Posterior cingulate gyrus (tissue), 11 donors: Measurements from ENCODE around the gene DNER.
A peak's percentile ranks its signal among the peaks of the same experiment; 100 is the strongest.

ENCODE experiments used
- DNase-seq, 10 donors: peaks; one replicate each; pipeline versions ENCODE4 v3.0.0 to v3.0.0-alpha.2; 2020 to 2021; ENCODE audit warnings: mixed read lengths in 3 of 10
- intact Hi-C: fragments of 100-400 bp; cut with DNase I; formaldehyde crosslinking; loops from one replicate; pipeline ENCODE4 v1.15.1; 2023

The DNER gene

DNA sequence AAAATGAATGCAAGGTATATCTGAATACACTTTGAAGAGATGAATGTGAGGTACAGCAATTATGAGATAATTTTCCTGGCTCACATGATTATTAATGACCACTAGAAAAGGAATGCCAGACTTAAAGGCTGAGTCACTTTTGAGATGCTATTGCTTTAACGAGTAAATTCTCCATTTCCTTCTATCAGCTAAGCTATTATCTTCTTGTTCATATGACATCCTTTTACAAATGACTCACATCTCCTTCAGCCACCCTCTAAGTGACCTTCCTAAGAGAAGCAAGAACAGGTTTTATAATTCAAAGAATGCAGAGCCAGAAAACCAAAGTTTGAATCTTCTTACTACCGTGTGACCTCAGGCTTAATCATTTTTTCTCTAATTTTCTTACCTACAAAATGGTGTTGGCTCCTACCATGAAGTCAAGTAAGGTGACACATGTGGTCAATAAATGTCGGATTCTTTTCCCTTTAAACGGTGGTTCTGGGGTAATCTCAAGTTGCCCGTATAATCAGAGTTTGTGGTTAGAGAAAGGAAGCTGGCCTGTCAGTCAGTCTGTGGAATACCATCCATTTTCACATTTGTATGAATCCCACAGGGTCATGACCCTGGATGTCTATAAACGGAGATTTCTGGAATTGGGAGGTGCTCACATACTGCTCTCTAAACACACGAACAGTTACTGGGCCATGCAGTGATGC, 259.3 kb downstream of the DNER start:
- intact Hi-C loops = no loop called here

DNA sequence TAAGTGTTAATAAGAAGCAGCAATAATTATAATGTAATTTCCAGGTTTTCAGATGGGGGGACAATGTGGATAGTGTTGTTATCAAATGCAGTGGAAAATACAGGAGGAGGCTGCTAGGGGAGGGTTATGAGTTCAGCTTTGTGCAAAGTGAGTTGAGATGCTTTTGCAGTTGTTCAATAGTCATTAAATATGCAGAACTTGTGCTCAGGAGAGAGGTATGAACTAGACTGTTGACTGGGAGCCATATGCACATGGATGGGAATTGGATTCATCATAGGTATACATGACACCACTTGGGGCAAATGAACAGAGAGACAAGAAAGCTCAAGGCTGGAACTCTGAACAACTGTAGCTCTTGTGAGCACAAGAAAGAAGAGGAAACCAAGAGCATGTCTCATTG, 261.1 kb downstream of the DNER start:
- intact Hi-C loops = no loop called here
- no peak for DNase-seq

More for the DNA sequence above, 259.3 kb downstream of the DNER start:
- no peak for DNase-seq

DNA sequence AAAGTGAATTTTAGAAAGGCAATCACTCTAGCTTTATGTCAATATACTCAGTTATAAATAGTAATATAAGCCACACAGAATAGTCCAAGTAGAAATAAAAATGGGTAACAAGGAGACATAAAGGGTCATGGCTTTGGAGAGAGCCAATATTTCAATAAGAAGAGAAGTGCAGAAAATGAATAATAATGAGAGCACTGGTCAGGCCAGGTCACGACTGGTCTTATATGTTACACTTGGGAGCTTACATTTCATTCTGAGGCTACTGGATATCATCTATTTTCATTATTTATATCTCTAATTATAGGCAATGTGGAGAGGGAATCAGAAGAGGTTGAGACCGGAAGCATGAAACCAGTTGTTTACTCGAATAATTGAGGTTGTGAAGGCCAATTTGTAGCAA, 262.5 kb downstream of the DNER start:
- intact Hi-C loops = no loop called here
- DNase-seq = no peak

DNA sequence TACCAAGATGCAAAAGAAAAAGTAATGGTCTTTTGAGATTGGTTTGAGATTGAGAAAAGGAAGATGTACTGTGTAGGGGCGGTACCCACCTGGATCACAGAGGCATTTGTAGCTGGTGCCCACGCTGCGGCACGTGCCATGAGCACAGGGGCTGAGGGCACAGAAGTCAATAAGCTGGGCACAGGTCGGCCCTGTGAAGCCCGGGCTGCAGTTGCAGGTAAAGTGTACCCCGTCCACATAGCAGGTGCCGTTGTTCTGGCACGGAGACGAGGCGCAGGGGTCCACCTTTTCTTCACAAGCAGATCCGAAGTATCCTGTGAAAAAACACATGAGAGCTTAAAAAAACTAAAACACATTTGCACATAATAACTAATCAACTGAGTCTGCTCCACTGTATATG, 267.1 kb downstream of the DNER start:
- peak in 1 of 10 donors; percentile 65 for DNase-seq
- intact Hi-C loops = no loop called here

DNA sequence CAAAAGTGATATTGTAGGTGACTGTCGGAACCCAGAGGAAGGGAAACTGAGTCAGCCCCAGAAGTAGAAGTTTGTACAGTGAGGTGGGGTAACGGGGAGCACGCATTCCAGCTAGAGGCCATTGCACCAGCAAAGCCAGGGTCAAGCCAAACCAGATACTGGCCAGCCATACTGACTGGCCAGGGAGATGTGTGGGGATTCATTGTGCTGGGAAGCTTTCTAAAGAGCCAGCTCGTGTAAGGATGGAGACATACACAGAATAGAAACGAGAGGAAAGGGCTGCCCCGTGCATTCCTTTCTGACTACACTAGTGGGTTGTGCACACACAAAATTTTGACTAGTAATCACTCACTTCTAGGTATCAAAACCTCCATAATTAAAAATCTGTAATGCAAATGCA, 268.0 kb downstream of the DNER start:
- DNase-seq = peak in 2 of 10 donors; percentile 31 to 79
- intact Hi-C loops = no loop called here

DNA sequence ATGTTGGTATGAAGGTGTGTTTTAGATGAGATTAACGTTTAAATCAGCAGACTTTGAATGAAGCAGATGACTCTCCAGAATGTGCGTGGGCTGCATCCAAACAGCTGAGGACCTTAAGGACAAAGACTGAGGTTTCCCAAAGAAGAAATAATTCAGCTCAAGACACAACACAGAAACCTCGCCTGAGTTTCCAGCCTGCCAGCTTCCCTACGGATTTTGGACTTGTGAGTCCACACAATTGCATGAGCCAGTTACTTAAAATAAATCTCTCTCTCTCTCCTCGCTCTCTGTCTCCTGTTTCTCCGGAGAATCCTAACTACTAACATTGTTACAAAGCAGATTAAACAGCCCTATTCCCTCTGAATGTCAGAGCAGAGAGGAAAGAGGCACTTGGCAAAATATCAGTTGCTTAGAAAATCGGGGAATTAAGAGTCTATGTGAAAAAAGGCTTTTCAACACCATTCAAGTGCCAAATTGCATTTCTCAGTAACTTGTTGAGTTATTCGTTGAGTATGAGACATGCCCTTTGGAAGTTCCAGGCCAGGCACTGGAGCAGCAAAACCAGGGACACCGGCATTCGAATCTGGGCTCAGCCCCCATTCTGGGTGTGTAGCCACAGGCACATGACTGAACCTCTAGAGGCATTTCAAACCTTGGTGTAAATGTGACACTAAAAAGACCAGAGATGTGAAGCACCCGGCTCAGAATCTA, 268.7 kb downstream of the DNER start:
- intact Hi-C loops = no loop called here
- DNase-seq = peak; percentile 31 to 89 (median 44)

DNA sequence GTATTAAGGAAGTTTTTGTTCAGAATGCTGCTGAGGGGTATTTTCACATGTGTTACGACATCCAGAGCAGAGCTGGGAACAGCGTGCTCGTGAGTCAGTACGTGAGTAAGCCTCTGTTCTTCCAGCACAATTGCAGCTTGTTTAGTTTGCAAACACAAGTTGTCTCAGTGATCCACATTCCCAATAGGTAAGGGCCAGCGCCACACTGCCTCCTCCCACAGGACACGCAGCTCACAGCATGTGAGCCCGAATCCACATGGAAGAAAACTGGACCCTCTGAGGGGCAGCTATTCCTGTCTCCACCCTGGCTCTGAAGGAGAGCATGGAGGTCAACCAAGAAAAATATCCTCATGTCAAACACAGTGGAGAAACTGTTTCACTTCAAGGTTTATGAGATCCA, 269.3 kb downstream of the DNER start:
- peak in 9 of 10 donors; percentile 33 to 93 (median 65) for DNase-seq
- intact Hi-C loops = no loop called here

DNA sequence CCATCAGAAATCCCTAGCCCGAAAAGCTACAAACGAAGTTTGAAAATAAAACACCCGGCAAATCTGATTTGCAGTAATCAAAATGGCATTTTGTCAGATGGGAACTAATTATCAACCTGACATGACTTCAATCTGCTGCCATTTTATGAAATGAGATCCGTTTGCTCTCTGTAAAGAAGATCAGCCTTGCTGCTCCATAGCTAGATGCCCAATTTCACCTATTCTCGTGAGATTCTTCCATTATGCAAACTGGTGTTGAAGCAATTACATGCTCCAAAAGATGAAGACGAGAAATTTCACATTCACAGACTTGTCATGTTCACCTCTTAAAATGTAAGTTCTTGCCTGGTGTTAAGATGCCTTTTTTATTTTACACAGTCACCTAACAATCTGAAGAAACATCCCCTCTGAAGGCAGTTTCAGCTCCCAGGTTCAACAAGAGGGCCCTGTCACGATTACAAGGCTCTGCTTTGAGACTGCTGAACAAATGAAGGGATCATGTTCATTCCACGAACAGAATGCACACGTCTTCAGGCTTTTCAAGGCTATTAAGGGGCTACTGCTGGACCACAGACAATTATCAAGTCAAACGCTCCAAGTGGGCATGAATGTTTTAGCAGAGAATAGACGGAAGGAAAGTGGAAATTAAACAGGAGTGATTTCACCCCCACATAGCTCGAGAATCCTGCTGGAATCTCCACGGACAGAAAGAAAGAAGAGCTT, 270.6 kb downstream of the DNER start:
- no peak for DNase-seq
- intact Hi-C loops = no loop called here

DNA sequence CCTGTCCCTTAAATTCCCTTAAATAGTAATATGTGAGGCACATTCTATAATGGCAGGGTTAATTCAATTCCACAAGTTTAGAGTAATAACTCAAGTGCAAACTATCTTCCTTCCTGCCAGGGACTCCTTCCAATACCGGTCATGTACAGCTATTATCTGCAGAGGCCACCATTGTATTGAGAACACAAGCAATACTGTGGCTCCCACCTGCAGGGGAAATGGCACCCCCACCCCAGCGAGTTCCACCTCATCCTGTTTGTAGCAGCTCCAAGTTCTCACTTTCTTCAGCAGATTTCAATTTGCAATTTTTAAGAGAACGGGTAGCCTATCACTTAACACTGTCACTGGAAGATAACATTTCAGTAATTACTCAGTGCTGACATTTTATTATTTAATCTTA, 271.2 kb downstream of the DNER start:
- intact Hi-C loops = no loop called here
- no peak for DNase-seq

DNA sequence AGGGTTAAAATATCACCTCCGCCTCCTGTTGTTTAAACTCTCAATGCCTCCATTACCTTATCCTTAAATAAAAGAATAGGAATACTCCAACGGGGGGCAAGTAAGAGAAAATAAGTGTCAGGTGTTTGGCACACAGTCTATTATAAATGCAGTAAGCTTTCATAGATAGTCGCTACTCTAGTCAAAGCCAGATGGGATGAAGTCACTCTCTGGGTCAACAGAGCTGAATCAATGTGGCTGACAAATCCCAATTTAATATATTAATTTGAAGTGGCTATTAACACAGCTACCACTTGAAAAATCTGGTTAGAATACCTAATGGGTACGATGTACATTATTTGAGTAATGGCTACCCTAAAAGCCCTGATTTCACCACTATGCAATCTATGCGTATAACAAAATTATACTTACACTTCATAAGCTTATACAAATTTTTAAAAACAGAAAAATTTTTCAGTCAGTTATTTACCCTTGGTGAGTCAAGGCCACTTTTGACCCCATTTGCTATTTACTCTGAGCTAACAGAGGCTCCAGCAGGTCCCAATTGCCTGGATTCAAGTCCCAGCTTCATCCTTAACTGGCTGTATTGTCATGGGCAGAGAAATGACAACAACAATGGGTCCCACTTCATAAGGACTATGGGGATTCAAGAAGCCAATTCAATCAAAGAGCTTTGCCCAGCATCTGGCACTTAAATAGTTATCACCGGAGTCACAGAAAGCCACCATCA, 275.8 kb downstream of the DNER start:
- DNase-seq = no peak
- intact Hi-C loops = no loop called here

DNA sequence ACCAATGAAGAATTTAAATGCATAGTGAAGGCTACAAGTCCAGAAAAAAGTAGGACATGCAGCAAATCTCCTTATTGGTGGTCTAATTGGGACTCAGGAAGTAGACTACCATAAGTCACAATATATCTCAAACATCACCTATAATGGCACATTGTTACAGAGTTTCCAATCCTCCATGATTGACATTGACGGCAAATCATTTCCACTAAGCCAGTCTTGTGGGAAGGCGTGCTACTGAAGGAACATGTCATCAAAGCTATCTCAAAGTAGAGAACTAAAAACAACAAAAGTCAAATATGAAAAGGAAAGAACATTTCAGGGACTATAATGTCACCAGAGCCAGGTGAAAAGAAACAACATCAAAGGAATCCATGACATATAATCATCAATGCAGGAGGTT, 276.9 kb downstream of the DNER start:
- no peak for DNase-seq
- intact Hi-C loops = no loop called here

DNA sequence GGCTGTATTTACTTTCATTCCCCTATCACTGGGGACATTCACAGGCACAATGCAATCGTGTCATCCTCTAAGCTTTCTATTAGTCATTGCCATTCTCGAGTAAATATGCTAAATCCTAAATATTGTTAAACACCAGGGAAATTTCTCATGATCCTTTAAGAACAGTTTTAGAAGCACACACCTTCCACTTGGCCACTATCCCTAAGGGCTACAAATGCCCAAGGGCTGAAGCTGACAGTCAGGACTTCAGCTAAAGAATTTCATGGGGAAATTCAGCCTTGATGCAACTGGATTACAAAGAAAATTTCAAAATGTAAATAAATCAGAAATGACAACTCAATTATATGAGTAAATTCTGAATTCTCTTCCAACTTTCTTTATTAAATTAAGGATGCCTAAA, 280.2 kb downstream of the DNER start:
- intact Hi-C loops = loop anchor here (5.0 kb wide), 1 partner anchor 283 kb away; no protein-coding TSS in a partner anchor

DNA sequence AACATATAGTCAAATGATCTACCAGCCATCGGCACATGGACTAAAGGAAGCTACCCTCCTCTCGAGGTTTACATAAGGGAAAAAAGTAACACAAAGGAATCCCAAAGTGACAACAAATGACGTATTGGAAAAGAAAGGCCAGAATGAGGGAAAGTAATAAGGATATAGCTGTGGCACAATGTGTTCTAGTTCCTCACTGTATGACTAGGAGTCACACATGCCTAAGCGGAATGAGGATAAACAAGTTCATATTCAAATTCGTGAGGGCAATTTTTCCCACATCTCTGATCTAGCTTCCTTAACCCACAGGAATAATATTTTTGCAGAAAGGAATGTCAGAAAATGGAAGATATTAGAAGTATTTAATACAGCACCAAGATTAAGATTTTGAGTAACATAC, 281.0 kb downstream of the DNER start:
- intact Hi-C loops = loop anchor here (5.0 kb wide), 1 partner anchor 284 kb away; no protein-coding TSS in a partner anchor
- DNase-seq = no peak

More for the DNA sequence above, 280.2 kb downstream of the DNER start:
- DNase-seq = no peak

DNA sequence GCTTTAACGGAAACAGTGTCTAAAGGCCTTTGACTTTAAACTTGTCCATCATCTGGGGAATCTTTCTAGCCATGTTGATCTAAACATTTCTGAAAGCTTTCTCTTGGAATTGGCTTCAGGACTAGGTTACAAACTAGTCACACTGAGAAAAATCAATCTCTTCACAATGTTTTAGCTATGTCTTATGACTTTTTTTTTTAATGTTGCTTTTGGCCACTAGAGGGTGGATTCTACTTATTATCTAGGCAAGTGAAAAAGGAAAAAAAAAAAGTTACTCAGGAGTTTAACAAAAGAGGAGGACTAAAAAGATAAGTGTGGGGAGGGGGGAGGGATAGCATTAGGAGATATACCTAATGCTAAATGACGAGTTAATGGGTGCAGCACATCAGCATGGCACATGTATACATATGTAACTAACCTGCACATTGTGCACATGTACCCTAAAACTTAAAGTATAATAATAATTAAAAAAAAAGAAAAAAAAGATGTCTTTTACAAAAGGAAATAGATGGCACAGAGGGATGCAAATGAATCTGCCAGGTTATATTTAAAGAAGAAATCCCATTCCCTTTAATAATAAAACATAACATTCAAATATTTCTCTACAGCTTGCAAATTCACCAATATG, 282.9 kb downstream of the DNER start:
- intact Hi-C loops = loop anchor here (1.0 to 5.0 kb wide), 2 partner anchors 156 to 286 kb away; no protein-coding TSS in a partner anchor
- no peak for DNase-seq

DNA sequence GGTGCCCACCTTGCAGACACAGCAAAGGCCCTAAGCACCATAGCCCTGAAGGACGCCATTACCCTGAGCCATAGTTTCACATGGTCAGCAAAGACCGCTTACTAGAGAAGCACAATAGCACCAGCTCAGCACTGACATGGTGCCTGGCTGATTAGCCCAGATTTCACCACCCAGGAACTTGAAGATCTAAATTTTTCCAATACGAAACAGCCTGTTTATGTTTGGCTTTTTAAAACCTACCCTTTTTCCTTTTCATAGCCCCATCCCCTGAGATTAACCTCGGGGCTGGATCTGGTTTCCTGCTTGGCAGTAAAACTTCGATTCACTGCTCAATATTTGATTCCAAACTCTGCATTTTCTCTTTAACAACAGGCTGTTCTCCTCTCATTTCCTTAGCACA, 284.8 kb downstream of the DNER start:
- intact Hi-C loops = no loop called here
- no peak for DNase-seq

DNA sequence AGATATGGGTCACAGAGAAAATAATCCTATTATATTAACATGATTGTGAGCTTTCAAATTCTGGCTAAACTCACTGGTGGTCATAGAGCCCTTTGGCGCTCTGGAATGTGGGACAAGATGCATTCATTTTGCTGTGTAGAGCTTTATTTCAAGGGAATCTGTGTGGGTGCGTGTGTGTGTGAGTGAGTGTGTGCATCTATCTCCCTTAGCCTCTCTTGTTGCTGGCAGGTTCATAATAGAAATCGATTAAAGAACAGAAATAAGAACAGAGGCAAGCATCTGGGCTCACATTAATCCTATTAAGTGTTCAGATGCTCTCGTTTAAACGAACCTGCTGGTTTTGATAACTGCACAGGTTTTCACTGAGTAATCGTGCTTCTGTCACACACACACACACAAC, 287.9 kb downstream of the DNER start:
- DNase-seq = no peak
- intact Hi-C loops = no loop called here

DNA sequence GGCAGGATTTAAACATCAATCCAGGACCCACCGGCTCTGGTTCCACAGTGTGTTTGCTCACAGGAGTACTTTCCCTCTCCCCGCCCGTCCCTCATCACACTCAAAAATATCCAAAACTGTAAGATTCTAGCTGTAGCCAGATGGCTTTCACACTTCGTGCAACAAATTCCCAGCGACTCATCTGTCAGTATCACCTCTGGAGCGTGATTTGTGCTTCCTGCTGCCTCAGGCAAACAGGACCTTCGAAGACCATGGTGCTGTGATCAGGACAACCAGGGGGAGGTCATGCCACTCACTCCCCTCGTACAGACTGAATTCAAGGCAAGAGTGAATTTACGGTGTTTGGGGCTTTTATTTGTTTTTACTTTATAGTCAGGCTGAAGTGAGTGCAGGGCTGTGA, 288.8 kb downstream of the DNER start:
- DNase-seq = no peak
- intact Hi-C loops = no loop called here

DNA sequence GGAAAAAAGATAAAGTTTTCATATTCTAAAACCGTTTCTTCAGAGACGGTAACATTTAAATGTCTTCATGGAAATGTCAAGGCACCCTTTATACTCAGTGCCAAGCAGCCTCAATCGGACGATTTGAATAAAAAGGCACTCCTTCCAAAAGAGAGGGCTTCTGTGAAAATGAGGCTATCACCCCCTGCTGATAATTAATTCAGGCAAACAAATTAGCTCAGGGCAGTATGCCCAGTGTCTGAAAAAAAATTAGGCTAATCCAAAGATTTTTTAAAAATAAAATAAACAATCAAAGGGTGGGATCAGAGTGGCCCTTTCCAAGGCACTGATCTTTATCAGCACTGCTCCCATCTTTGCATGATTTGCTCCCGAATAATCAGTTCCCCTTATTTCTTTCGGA, 292.3 kb downstream of the DNER start:
- no peak for DNase-seq
- intact Hi-C loops = no loop called here

DNA sequence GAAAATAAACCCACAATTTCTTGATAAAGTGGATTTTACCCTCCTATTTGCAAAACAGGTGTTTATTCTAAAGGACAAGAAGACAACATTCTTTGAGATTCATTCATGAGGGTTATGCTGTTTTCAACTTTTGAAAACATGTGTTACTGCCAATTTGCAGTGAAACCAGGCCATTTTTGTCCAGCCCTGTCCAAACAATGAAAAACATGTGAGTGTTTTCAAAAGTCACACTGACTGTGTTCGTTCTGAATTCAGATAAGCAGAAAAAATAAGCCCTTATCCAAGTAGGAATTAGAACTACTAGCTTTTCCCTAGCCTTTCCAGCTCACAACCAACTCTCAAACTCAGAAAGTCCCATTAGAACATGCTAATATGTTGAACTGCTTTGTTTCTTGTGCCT, 295.2 kb downstream of the DNER start:
- intact Hi-C loops = no loop called here
- no peak for DNase-seq

DNA sequence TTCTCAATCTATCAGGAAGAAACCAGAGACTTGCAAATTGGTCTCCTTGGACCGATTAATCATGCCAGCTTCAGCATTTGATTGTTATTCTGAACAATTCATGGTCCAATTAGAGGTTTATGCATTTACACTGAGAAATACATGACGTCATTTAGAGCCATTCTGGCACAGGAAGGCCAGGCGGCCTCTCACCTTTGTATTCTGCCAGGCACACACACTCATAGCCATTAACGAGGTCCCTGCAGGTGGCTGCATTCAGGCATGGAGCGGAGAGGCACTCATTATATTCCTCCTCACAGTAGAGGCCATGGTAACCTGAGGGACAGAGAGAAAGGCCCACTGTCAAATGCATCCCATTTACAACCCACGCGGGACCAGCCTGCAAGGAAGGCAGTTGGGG, 296.4 kb downstream of the DNER start:
- intact Hi-C loops = no loop called here
- DNase-seq = peak in 1 of 10 donors; percentile 11
